ENCODE results near the gene CARHSP1.

- TF ChIP-seq EZH2 (IDR thresholded peaks at IDR 0.05; ENCODE audit: borderline replicate concordance) (no peak), CTCF (IDR thresholded peaks at IDR 0.05; ENCODE audit: poor library complexity) (no peak)
Measured at GRCh38 chr16:8816967-8817655, 51.7 kb downstream of the CARHSP1 start.
